NCI-H128 (cell line): ENCODE data around the gene PEPD.

Experiments used
- DNase-seq: peaks from one replicate; lab custom pipeline; 2025; ENCODE audit not compliant: unreplicated experiment; lab: John Stamatoyannopoulos, UW

PEPD gene

DNA sequence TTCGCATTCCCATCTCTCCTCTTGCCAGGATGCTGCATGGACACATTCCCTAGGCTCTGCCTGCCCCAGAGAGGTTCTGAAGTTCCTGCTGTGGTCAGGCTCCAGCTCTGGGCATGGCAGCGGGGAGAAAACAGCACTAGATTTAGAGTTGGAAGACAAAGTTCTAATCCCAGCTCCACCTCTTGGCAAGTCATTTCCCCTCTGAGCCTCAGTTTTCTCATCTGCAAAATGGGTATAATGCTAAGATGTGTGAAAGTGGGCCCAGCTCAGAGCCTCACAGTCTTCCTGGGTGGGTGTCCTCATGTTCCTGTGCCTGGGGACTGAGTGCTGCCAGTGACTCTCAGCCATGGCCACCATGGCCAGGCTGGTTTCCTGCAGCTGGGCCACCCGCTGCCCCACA lies 9.6 kb downstream of the PEPD start:
- DNase-seq, result no peak

DNA sequence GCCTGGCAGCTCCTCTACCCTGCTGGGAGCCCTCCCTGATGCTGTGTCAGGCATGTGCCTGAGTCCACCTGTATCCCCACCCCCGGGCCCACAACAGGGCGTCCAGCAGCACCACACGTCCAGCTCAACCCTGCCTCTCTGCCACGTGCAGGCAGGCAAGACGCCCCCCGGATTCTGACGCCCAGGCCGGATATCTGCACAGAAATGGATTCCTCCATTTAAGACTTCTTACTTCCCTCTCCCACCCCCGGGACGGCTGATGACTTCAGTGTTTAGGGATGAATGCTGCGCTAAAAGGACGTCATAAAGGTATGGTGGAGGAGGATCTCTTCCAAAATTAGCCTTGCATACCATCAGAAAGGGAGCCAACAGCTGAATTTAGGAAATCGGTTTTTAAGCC lies 10.2 kb downstream of the PEPD start:
- no peak for DNase-seq

DNA sequence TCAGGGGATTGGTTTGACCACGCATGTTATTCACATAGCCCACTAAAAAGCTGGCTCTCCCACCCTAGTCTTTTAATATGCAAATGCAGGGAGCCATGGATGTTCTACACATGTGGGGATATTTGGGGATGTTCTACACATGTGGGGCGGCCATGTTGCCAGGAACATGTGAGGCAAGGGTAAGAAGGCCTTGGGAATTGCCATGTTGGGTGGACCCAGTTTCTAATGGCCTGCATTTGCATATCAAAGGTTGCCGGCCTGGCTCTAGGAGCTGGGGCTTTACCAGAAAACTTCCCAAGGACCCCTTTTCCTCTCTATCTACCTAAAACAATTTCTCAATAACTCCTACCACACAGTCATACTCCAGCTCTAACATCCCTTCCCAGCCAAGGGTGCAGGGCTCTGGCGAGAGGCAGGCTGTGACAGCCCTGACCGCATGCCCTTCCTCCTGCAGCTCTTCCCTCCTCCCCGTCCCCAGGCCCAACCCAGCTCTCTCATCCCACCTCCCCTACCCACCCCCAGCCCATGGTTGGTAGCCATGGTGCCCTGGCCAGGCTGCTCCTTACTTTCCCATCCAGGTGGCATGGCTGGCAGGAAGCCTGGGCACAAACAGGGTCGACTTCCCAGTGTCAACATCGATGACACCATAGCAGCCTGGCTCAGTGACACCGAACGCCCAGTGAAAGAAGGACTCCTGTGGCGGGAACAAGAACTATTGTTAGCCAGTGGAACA lies 11.0 kb downstream of the PEPD start:
- DNase-seq, result no peak

DNA sequence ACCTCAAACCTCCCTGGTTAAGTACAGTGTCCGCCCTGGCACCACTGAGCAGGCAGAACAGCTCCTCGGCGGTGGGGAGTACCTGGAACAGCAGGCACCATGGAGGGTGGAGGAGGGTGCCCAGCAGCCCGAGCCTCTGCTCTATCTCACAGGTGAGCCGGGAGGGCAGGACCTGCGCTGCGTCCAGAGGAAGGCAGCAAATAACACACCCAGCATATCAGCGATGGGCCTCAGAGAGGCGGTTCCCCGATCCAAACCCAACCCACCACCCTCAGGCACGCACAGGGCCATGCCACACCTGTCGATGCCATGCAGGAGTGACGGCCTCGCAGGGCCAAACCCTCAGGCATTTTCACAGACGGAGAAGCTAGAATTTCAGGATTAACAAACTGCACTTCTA lies 11.8 kb downstream of the PEPD start:
- DNase-seq, result no peak

DNA sequence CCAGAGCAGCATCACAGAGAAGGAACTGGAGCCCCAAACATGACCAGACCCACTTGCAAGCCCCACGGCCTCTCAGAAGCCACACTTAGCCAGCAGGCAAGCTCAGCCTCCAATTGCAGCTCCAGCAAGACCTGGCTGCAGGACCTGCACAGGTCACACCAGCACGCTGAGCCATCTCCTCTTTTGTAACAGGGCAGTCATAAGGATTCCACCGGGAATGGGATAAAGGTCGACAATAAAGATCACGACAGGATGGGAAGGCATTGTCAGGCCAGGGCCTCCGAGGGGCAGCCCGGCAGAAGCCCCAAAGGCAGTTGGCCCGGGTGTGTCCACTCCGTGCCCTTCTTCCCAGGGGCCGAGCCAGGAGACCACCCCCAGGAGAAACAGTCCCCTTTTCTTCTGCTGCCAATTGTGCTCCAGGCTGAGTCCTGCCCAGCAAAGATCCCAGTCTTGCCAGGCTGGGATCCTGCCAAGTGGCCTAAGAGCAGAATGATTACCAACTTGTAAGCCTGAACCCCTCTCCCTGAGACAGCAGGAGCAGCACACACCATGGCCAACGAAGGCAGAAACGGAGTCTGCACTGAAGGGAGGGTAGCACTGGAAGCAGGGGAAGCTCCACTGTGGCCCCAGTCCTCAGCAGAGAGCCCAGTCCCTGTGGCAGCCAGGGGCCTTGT lies 12.5 kb downstream of the PEPD start:
- DNase-seq, result no peak

DNA sequence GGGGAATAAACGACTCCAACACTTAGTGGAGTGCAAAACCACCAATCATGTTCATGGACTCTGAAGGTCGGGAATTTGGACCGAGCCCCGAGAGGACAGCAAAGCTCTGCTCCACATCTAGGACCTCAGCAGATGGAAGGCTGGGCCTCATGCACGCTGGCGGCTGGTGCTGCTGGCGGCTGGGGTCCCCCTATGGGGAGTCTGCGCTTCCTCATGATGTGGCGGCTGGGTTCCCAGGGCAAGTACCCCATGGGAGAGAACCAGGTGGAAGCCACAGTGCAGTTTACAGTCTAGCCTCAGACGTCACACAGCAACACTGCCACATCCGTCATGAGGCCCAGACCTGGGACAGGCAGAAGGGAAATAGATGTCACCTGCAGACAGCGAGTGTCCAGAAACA lies 13.2 kb downstream of the PEPD start:
- DNase-seq, result no peak

DNA sequence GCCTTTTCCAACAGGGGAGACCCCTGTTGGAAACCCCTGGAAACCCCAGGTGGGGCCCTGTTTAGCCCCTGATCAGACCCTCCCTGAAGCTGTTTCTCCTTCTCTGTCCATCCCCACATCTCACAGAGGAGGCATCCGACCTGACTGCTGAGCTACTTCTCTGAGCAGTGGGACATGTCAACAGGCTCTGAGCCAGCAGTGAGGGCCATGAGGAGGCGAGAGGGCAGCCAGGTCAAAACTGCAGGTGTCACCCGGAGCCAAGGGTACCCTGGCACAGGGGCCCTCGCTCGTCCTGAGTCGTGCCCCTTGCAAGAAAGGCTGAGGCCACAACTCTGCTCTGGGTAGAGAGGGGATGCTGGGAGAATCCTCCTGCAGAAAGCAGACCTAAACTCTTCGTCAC lies 13.6 kb downstream of the PEPD start:
- no peak for DNase-seq

DNA sequence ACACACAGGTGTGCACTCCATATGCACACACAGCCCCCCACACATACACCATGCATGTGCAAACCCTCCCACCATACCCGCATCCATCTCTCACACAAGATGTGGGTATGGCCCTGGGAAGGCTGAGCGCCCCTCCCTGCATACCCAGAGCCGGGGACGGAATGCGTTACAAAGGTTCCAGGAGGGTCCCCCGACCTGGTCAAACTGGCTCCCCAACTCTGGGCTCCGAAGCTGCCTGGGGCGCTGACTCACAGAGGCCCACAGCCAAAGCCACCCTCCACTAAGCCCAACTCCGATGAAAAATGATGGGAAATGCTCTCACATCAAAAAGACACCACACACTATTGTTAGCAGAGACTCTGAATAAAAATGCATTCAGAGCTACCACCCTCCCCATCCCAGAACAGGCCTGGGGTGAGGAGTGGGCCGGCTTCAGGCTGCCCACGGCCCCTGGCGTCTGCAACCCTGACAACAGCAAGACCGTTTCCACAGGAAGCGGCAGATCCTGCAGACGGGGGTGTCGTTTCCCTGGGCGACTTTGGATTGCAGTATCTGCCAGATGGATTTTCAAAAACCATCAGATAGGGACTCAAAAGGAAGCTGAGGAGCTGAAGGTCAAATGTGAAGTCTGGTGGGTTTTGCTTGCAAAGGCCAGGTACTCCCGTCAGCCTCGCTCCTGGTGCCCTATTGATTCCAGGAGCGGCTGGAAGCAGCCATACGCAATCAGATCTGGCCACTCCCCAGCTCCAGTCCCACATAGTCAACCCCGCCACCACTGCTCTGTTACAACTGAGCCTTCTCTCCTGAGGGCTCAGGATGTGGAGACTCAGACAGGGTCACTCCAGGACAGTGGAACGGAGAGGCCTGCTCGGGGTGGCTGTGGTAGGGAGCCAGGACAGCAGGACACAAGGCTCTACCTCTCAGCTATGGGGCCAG lies 14.3 kb downstream of the PEPD start:
- no peak for DNase-seq

DNA sequence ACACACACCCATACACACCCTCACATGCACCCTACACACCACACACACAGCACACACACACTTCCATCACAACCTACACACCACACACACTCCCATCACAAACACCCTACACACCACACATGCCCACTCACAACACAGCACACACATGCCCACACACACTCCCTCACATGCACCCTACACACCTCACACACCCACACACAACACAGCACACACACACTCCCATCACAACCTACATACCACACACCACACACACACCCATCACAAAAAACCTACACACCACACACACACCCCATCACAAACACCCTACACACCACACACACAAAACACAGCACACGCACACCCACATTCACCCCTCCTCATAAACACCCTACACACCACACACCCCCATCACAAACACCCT lies 15.1 kb downstream of the PEPD start:
- no peak for DNase-seq

DNA sequence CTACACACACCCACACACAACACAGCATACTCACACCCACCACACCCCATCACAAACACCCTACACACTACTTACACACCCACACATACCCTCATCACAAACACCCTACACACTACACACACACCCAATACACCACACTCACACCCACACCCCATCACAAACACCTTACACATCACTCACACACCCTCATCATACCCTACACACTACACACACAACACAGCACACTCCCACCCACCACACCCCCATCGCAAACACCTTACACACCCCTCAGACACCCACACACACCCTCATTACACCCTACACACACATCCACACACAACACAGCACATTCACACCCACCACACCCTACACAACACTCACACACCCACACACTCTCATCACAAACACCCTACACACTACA lies 15.8 kb downstream of the PEPD start:
- DNase-seq, result no peak

DNA sequence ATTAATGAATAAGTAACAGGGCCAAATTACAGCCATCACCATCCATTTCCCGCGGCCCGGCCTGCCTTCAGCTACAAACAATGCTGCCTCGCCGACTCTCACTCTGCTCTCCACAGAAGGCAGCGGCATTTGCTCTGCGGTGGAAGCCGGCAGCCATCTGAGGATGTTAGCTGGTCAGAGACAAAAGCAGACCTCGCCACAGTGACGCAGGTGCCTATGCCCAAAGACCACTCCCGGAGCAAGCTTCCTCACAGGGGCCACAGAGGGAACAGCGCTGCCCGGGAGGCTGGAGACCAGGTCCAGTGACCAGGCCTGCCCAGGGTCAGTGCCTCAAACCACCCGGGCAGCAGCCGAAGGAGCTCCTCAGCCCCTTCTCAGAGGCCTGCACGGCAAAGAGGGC lies 16.4 kb downstream of the PEPD start:
- DNase-seq, result no peak

DNA sequence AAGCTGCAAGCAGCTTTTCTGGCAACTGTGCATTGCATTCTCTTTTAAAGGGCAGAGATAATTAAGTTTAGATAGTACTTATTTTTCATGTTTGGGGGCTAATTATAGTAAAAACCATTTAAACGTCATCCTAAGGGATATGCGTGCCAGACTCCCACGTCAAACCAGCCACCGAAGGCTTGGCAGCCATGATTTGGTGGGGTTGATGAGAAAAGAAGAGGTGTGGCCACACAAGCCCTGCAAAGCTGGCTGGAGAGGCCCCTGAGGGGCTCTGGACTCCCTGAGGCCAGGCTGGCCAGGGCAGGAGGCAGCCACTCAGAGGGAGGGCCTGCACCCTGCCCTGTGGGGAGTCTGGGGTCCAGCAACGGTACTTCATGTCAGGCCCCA lies 17.5 kb downstream of the PEPD start:
- DNase-seq, result no peak

DNA sequence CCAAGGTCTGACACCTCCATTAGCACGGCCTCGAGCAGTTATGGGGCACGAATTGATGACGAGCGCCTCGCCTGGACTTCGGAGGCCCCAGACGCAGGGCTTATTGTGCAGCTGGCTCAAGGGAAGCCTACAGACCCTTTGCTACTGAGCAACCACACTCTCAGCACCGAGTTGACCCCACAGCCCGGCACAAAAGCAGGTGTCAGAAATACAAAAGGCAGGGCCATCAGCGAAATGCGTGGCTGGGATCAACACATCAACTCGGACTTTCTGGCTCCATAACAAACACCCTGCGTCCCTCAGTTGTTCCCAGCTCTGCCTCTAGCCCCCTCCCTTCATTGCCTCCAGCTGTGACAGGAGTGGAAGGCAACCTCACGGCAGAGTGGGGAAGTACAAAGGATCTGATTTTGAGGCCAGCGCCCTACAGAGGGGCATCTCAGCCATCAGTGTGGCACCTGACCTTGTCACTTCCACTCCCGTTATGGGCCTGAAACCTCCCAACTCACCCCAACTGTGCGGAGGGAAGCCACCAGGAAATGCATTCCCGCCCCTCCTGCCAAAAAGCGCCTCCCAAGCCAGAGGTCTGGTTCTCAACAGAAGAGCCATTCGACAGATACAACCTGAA lies 18.0 kb downstream of the PEPD start:
- no peak for DNase-seq

DNA sequence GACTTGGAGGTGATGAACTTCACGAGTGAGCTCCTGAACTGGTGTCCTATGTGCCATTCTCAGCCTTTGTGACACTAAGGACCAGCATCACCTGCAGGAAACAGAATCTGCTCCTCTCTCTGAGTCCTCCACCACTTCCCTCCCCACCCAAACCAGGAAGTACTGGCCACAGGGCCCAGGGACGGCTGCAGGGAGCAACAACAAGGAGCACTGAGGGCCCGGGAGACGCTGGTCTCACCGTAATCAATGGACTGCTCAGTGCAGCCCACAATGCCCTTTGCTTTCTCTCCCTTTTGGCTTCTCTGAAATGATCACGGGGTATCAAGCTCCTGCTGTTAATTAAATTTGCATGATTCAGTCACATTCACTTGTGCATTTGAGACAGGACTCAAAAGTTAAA lies 18.6 kb downstream of the PEPD start:
- no peak for DNase-seq

DNA sequence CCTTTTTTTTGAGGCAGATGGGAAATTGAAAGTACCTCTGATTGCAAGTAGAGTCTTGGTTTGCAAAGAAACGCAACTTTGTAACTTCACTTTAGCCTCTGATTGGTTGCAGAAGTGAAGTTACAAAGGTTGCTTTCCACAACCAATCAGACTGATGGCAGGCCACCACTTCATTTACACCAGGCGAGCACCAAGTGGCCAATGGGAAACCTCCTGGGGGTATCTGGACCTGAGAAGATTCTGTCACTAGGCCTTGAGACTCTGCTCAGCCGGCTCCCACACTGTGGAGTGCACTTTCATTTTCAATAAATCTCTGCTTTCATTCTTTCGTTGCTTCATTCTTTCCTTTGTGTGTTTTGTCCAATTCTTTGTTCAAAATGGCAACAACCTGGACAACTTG lies 19.1 kb downstream of the PEPD start:
- no peak for DNase-seq

DNA sequence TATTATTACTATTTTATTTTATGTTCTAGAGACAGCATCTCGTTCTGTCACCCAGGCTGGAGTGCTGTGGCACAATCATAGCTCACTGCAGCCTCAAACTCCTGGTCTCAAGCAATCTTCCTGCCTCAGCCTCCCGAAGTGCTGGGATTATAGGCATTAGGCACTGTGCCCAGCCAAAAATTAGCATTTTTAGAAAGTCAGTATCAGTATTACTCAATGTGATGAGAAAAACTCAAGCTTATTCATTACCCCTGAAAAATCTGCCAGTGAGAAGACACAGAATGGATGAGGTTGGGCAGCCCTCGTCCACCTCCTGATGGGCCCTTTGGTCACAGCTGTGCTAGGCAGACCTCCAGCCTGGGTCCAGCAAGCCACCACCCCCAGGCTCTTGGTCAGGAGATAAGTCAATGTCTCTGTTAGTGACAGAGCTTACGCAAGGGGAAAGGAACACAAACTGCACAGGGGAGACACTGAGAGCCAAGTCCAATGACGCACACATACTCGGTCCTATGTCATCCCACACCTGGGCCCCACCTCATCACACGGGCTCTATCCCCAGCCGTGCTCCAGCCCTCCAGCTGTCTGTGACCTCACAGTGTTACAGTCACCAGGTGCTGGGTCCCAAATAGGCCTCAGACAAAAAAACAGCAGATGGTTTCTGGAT lies 19.8 kb downstream of the PEPD start:
- DNase-seq, result no peak

DNA sequence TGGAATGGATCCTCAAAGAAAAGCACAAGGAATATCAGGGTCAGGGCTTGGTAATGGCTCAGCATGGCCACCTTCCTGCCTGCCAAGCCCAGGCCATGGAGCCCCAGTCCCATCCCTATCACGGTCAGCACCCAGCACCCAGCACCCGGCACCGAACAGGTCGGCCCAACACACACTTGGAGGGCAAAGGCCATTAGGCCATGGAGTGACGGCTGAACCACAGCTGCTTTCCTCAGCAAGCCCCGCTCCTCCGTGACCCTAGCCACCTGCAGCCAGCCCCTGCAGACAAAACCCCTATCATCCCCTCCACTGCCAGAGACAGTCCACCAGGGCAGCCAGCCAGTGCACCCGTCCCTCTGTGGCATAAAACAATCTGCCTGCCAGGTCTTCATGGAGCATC lies 20.6 kb downstream of the PEPD start:
- DNase-seq, result no peak

DNA sequence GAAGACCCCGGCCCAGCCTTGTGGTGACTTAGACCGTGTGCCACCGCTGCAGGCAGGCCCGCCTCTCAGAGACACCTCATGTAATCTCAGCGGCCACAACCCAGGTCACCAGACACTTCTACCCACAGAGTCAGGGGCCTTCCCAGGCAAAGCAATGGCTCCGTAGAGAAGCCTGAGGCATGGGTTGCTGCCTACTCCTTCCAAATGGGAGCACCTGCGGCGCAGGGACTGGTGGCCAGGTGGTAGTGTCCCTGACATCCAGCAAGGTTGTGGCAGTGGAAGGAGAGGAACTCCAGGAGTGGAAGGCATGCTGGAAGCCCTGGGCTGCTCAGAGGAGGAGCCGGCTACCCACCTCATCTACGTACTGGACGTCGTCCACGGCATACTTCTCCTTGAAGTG lies 21.0 kb downstream of the PEPD start:
- no peak for DNase-seq

DNA sequence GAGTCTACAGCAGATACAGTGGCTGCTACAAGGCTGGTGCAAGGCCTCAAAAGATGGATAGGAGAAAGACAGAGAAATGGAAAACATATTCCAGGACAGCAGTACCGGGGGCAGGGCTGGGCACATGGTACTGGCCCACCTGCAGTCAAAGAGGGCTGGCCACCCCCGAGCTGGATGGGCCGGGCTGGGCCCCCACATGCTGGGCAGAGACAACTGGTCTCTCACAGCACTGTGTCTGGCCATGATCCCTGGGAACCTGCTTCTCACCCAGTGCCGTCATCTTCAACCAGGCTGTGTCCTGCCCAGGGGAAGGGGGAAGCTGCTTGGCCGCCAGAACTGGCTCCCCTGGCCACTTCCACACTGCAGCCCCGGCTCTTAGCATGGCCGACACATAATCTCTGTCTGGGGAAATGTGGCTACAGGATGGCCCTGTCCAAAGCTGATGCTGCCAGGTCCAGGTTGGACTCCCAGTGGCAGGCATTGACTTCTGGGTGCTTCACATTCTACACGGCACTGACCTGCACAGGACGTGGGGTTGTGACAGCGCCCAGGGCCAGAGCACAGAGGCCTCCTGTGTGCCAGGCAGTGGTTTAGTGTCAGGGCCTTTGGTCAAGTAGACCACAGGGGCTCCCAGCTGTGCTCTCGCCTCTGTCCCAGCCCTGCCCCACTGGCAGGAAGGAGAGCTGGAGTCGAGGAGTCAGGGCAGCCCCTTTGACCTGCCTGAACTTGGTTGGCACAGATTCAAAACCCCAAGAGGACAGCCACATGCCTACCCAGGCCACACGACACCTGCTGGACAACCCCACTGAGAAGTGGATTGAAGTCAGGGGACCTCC lies 21.7 kb downstream of the PEPD start:
- DNase-seq, result no peak

DNA sequence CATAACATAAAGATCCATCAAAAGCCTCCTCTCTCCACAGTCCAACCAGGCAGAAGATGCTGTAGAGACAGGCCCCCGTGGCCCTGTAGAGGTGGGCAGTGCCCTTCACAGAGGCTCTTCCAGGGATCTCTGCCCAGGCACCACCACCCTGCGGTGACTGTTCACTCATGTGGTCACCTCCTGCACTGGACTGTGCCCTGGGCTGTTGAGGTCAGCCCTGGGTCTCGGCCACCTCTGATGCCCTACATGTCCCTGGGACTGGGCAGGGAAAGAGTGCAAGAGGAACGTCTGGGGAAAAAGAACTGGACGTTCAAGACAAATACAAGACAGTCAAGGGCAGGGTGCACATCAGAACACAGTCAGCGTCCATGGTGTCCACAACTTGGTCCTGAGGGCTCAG lies 22.3 kb downstream of the PEPD start:
- DNase-seq, result no peak
